Muscle of arm (tissue), 12 donors: ENCODE measurements around the gene SAMD14. TPM values are rescaled to one million over a fixed set of nuclear protein-coding genes. Genes with fewer than 3 reads are reported as not detected.
A peak's percentile ranks its signal among the peaks of the same experiment; 100 is the strongest.

ENCODE experiments used
- DNase-seq: peaks from one replicate; pipeline ENCODE4 v3.0.0-alpha.2; 2013
- polyA plus RNA-seq, 12 donors: library from polyadenylated mRNA; unstranded; fragments of 120-200 nt; gene quantifications; one replicate each; pipeline ENCODE4 v1.2.1, GENCODE V29; 2013; ENCODE audit not compliant: insufficient read length in 12 of 12

Gene SAMD14
- polyA plus RNA-seq, 12 donors = 2.9 to 15.6 (median 3.9) TPM; not detected in 1

GRCh38 chr17:50135316-50136095 lies 5.5 kb upstream of the SAMD14 start:
- no peak for DNase-seq

DNA sequence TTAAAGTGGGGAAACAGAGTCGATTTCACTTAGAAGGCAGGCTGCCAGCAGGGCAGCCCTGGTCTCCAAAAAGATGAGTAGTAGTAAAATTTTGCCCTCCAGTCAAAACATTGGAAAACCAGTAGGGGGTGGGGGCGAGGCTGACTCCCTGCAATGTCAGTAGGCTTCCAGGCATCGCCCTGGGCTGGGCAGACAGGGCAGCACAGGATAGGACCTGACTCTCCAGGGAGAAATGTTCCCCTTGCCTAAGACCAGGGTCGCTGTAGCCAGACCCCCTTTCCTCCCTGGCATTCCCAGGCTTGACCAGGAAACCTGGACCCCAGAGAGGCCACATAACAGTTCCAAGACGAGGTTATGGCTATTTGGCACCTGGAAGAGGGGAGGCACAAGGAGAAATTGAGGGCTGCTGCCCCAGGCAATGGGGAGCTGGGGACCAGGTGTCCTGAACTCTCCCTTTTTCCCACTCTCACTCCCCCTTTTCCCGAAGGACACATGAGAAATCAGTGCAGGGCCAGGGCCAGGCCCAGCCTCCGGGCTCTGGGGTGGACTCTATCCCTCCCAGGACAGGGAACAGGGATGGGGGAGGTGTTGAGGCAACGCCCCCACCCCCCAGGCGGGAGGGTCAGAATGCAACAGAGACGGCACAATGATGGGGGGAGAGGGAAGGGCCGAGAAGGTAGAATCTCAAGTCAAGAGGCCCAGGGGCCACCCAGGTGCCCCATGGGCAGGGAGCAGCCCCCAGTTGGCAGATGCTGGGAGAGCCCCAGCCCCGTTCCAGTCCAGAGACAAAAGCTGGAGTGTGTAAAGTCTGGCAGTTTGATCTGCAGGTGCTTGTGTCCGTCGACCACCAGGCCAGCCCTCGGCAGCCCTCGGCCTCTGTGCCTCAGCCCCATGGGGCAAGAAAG lies 4.5 kb upstream of the SAMD14 start:
- DNase-seq = no peak

DNA sequence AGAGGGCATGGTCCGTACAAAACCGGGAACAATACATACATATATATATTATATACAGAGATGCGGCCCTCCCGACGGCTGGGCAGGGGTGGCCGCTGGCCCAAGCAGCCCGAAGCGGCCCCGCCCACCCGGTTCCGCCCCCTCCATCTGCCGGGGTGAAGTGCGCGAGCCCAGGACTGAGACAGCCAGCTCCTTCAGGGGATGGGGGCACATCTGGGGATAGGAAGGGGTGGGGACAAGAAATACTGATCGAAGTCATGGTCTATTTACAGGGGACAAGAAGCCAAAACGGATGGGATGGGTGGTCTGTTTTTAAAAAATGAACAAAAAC lies 3.8 kb upstream of the SAMD14 start:
- no peak for DNase-seq

- no peak for DNase-seq
Measured at GRCh38 chr17:50133028-50133768, 3.2 kb upstream of the SAMD14 start.

- no peak for DNase-seq
Measured at GRCh38 chr17:50132104-50132794, 2.3 kb upstream of the SAMD14 start.

- DNase-seq = no peak
Measured at GRCh38 chr17:50130559-50131305, 772 bp upstream of the SAMD14 start.

DNA sequence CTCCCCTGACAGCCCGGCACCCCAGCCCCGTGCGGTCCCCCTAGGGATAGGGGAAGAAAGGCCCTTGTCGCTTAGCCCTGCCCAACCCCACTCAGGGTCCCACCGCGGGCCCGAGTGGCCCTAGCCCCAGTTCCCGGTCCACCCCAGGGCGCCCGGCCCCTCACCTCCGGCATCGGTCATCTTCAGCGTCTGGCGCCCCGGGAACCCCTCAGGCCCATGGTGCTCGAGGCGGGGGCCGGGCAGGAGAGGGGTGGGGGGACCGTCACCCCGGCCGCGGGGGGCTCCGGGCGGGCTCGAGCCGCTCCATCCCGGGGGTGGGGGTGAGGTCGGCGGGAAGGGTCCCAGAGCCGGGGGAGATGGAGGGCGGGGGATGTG lies 620 bp downstream of the SAMD14 start:
- DNase-seq = no peak

DNA sequence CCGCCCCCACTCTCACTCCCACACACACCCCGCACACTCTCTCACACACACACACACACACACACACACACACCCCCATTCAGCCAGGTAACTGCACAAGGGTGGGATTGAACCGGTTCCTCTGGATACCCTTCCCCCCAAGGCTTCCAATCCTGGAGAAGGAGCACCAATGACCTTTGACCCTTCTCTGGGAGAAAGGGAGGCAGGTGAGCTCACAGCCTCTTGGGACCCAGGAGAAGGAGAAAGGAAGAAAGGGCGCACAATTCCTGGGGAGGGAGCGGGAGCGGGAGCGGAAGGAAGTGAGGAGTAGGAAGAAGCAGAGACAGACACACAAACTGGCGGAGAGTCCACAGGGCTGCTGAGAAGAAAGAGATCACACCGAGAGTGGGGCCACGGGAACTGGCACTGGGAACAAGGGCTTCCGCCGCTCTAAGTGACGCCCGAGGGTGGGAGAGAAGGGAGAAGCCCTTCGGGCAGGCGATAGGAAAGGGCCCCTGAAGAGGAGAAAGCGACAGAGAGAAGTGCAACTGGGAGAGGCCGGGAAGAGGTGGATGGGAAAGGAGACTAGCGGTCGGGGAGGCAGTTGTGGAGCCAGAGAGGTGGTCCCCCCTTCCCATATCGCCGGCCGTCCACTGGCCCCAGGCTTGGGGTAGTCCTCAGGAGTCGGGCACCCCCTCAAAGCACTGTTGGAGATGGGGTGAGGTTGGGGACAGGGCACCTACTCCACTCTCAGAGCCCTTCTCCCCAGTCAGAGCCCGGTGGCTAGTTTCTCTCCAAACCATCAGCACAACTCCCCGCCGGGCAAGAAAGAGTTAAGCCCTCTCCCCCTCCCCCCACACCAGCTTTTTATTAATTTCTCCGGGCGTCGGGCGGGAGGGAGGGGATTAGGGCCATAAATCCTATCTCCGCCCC lies 1.3 kb downstream of the SAMD14 start:
- DNase-seq = no peak

DNA sequence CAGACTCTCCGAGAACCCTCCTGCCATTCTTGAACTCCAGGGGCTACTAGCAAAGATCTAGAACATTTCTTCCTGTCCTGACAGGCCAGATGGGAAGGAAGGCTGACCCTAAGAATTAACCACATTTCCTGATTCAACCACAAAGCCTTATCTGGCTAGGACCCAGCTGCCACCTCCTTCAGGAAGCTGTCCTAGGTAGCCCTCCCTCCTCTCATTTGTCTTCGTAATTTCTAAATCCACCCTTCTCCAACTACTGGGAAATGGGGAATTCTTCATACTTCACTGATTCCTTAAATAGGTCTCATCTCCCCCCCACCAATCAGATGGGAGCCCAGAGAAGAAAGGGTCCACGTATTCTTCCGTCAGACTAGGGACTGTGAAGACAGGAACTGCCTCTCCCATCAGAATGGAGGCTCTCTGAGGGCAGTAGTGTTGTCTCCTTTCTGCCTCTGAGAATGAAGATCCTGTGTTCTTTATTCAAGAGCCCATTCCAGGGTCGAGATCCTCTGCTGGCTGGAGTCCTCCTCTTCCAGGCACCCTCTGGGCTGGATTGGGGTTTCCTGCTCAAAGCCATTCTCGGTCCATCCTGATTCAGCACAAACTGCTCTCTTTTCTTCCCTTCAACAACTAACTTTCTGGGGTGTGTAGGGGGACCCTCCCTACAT lies 2.1 kb downstream of the SAMD14 start:
- DNase-seq = no peak

DNA sequence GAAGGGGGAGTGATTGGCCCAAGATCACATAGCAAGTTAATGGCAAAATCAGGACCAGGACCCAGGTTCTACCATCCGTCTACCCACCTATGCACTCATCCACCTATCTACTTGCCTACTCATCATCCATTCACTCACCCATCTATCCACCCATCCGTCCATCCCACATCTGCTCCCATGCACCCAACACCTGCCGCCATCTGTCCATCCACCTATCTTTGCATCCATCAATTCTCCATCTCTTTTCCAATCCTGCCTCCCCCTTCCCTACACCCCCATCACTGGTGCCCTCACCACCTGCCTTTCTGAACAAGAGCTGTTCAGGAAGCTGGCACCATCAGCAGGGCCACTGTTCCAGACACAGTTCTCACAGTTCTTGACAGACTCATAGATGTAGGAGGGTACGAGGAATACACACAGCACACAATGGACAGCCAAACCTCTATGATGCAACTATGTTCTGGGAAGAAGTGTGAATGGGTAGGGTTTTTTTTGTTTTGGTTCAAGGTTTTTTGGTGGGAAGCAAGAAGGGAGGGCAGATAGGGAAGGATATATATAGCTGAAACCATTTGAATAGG lies 4.5 kb downstream of the SAMD14 start:
- DNase-seq = no peak

DNA sequence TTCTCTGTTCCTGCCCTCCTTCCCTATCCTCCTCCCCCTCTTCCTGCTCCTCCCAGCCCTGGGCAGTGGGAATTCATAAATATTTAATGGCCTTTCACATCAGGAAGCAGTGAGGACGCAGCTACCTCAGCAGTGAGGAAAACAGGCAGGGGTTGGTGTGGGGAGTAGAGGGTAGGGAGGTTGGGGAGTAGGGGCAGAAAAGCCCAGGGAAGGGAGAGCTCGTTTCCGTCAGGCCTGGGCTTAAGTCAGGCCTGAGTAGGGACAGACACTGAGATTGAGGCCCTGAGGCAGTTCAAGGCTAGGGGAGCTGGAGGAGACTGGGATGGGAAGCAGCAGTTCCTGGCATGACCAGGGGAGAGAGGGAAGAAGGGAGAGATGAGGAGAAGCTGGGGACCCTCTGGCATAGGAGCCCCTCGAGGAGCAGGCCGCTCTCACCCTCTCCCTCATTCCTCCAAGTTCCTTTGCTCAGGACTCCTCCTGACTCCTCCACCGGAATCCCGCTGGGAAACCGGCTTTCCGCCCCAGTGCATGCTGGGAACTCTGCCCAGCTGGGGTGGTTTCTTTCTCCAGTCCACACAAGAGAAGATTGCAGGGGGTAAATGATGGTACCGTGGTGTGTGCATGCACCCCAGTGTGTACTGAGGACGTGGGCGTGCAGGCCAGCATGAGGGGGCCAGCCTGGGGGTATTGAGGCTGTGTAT lies 6.2 kb downstream of the SAMD14 start:
- no peak for DNase-seq

DNA sequence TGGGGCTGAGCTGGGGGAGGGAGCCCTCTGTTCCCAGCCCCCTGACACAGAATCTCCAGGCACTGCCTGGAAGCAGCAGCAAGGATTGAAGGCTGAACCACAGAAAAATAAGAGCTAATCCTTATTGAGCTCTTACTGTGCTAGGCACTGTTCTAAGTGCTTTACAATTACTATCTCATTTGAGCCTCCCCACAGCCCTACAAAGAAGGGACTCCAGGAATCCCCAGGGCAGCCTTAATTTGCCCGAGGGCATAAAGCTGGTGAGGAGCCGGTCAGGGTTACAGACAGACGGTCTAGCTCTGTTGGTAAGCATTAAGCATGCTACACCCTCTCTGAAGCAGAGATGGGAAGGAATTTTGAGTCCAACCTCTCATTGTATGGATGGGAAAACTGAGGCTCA lies 7.0 kb downstream of the SAMD14 start:
- no peak for DNase-seq

DNA sequence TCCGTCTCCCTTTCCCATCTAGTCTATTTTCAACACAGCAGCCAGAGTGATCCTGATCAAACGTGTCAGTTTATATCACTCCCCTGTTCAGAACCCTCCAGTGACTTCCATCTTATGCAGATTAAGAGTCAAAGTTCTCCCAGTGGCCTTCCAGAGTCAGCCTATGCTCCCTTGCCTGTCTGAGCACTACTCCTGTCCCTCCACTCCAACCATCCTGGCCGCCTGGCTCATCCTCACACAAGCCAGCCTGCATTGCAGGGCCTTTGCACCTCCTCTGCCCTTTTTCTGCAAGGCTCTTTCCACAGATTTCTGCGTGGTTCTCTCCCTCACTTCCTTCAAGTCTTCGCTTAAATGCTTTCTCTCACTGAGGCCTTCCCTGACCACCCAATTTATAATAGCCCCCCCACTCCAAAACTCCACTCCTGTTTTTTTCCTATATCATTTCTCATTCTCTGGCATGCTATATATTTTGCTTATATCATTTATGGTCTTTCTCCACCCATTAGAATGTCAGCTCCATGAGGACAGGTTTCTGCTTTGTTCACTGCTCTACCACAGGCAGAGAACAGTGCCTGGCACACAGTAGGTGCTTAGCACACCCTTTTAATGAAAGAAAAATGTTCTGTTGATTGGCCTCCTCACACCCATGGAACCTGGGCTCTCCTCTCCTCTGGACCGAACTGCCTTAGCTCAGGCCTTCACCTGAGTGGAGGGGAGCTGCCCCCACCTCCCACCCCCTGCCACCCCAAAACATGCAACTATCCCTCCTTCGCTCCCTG lies 9.3 kb downstream of the SAMD14 start:
- DNase-seq = no peak

GRCh38 chr17:50118828-50119218 lies 11.1 kb downstream of the SAMD14 start:
- DNase-seq = no peak

DNA sequence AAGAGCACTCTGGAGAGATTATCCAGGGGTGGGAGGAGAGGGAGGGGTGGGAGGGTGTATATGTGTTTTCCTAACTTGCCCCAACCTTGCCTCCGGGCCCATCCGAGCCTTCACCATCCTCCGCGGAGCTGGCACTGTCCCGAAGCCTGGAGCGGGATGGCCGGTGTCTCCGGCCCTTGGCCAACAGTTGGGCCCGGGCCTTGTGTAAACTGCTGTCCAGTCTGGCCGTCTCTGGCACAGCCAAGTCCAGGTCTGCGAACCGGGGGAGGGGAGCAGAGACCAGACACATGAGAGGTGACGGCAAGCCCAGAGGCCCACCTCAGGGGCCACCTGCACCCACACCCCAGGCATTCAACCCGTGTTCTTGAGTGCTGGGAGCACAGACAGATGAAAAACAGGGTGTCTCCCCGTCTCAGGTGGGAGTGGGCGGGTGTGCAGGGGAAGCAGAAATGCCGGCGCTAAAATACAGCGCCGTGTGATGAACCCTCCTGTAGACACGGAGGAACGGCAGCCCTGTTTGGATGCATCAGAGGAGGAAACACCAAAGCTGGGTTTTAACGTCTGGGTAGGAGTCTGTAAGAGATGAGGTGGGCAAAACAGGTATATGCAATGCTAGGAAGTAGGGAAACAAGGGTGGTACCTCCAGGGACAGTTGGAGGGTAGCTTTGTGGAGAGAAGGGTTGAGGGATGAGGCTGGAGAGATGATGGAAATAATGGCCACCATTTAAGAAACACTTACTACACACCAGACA lies 11.7 kb downstream of the SAMD14 start:
- no peak for DNase-seq

DNA sequence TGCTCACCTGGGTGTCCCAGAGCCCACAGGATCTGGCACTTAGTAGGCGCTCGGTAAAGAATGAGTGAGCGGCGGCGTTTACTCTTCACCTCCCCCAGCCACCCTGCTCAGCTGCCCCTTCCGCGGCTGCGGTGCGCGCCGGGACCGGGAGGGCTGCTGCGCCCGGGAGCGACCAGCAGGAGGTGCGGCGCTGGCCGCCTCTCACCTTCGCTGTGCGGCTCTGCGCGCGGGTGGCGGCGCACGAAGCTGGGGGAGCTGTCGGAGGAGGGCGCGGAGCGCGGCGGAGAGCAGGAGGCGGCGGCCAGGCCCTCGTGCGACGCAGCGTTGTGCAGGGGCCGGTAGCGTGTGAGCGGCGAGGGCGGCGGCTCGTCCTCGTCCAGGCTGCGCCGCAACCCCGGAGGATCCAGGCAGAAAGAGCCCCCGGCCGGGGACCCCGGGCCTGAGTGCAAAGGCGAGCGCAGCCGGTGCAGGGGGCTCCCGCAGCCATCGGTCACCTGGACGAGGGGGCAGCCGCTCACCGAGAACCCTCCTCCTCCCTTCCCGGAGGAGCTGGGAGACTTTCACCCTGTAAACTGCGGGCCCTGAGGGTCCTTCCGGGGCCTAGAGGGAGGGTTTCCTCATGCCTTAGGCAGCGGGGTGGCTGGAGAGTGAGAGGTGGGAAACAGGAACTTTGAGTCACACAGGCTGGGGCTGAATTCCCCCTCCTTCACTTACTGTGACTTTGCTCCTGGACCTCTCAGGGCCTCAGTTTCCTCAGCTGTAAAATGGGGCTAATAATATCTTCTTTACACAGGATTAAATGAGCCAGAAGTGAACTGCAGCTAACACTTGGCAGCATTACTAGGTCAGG lies 12.5 kb downstream of the SAMD14 start:
- DNase-seq = peak; percentile 64
